GM21723 (cell line): ENCODE data around the gene ITSN1.

ENCODE experiments used
- ATAC-seq: cut with Tn5 transposase; IDR thresholded peaks from one replicate; pipeline ENCODE4 v1.9.1; 2021; ENCODE audit warnings: mild to moderate bottlenecking, moderate library complexity; ENCODE audit not compliant: unreplicated experiment

Gene ITSN1

GRCh38 chr21:33881689-33882440 is 239.6 kb downstream of the ITSN1 start:
- ATAC-seq: no peak

- ATAC-seq: no peak
Observed at GRCh38 chr21:33883118-33883517, 240.8 kb downstream of the ITSN1 start.

DNA sequence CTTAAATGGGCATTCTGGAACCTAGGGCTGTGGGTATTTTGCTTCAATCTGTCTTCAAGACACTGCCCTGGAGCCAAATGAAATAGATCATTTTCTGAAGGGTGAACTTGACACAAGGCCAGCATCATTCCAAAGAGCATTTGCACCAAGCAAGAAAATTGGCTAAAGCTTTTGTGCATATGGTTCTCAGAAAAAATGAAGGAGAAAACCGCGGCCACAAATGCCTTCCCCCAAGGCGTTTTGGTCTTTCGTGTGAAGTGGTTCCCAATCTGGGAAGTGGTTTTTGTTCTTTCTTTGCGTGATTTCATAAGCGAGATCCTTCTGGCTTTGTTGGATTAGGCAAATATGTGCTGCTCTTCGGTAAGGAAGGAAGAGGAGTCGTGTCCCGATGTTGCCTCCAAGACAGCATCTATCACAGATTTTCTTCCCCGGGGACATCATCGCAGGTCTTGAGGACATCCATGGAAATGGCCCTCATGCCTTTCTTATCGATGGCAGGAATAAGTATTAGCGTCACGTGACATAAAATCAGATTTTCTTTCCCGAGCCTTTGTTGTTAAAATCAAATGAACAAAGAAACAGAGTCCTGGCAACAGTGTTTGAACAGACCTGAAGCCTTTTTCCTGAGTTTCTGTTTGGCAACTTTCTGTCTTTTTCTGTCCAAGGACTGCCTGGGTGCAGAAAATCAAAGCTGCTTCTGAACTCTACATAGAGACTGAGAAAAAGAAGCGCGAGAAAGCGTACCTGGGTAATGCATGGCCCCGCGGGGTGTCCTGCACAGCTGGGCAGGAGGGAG is 242.3 kb downstream of the ITSN1 start:
- no peak for ATAC-seq

- ATAC-seq: no peak
Observed at GRCh38 chr21:33885172-33885514, 242.8 kb downstream of the ITSN1 start.

DNA sequence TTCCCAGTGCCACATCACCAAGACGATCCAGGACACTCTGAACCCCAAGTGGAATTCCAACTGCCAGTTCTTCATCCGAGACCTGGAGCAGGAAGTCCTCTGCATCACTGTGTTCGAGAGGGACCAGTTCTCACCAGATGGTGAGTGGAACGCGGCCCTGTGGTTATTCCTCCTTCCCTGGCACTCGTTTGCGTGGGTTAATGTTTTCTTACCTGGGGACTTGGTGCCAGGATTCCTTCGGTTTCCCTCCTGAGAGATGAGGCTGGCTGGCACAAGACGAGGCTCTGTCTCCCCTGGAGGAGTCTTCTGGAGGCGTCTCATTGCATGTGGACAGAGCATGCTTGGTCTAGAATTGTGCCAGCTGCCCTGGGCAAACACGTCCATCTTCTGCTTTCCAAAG is 244.0 kb downstream of the ITSN1 start:
- no peak for ATAC-seq

- ATAC-seq: no peak
Observed at GRCh38 chr21:33890187-33890586, 247.9 kb downstream of the ITSN1 start.

GRCh38 chr21:33892853-33893252 is 250.6 kb downstream of the ITSN1 start:
- no peak for ATAC-seq

DNA sequence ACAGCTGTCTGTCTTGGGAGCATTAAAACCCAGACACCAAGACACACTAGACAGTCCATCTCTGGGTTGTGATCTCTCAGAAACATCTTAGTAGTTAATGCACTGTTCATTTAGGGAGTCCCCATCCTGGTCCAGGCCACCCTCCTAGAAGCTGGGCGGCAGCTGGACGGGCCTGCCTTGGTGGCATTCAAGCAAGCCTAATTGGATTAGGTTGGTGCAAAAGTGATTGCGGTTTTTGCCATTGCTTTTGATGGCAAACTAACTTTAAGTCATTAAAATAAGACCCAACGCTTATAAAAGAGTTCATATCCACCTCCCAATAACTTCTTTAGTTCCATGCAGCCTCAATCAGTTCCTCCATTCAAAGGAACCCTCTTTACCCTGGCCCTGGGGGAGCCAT is 251.6 kb downstream of the ITSN1 start:
- ATAC-seq: no peak

DNA sequence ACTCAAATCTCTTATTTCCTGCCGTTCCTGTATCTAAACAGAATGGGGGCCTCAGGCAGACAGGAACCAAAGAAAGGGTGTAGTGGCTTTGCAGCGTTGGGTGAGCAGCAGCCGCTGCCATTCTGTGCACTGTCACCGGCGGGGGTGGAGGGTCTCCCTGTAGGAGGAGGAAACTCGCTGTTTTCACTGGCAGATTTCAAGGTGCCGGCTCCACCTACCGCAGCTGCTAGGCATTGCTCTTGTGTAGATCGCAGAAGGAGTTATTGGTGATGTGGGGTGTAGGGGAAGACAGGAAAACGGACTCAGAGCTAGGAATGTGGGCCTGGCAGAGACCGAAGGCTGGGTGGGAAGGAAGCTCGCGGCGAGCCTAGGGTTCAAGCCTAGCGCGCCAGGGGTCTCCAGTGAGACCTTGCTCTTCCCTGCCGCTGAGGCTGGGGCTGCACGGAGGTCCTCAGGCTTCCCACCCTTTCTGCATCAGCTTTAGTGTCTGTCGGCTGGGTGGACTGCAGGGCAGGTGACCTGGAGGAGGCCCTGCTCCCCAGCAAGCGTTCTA is 252.5 kb downstream of the ITSN1 start:
- ATAC-seq: no peak

DNA sequence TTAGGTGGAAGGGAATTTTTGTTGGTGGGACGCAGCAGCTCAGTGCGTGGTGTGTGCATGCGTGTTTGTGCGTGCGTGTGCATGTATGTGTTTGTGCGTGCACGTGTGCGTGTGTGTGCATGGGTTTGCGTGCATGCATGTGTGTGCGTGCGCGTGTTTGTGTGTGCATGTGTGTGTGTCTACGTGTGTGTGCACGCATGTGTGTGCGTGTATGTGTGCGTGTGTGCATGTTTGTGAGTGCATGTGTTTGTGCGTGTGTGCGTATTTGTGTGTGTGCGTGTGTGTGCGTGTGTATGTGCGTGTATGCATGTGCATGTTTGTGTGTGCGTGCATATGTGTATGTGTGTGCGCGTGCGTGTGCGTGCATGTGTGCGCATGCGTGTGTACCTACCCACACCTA is 253.1 kb downstream of the ITSN1 start:
- no peak for ATAC-seq

GRCh38 chr21:33896691-33897090 is 254.4 kb downstream of the ITSN1 start:
- no peak for ATAC-seq

GRCh38 chr21:33897098-33897497 is 254.8 kb downstream of the ITSN1 start:
- ATAC-seq: no peak

- ATAC-seq: no peak
Observed at GRCh38 chr21:33897739-33898138, 255.4 kb downstream of the ITSN1 start.

GRCh38 chr21:33898586-33898985 is 256.3 kb downstream of the ITSN1 start:
- ATAC-seq: no peak

- ATAC-seq: no peak
Observed at GRCh38 chr21:33899199-33899598, 256.9 kb downstream of the ITSN1 start.

DNA sequence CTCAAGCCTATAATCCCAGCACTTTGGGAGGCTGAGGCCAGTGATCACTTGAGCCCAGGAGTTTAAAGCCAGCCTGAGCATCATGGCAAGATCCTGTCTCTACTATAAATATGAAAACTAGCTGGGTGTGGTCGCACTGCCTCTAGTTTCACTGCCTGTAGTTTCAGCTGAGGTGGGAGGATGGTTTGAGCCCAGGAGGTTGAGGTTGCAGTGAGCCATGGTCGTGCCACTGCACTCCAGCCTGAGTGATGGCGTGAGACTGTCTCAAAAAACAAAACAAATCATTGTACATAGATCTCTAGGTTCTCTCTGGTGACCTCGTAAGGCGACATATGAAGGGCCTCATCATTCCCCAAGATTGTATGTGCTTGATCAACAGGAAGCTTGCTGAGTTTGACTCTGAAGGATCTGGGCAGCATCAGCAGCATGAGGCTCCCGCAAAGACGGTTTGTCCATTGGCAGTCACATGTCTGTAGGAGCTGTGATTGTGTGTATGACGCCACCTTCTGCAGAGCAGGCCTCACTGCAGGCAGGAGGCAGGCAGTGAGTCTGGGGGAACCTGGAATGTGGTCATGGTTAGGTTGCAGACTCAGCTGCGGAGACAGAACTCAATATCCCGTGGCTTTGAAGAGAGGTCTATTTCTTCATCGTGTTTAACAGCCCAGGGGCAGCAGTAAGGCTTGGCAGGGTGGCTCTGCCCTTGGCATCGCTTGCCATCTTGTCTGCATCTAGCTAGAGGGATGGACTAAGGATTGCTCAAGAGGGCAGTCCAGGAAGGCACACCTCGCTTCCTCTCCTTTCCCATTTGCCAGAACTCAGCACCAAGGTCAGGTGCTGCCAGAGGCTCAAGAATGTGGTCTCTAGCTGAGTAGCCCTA is 259.3 kb downstream of the ITSN1 start:
- ATAC-seq: no peak

DNA sequence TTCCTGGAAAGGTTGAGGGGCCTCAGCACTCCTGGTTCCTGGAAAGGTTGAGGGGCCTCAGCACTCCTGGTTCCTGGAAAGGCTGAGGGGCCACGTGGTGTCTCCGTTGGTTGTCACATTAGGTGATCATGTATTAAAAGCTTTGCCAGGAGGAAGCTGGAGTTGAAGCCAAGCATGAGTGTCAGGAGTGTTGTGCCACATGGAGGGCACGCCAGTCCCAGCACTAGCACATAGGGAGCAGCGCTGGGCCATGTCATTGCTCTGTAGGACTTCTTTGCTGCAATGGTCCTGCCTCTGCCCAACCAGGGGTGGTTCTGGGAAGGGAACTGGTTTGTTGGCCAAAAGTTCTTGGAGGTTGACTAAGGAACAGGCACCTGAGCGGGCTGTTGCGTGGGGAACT is 260.0 kb downstream of the ITSN1 start:
- no peak for ATAC-seq

- no peak for ATAC-seq
Observed at GRCh38 chr21:33904041-33904440, 261.7 kb downstream of the ITSN1 start.

DNA sequence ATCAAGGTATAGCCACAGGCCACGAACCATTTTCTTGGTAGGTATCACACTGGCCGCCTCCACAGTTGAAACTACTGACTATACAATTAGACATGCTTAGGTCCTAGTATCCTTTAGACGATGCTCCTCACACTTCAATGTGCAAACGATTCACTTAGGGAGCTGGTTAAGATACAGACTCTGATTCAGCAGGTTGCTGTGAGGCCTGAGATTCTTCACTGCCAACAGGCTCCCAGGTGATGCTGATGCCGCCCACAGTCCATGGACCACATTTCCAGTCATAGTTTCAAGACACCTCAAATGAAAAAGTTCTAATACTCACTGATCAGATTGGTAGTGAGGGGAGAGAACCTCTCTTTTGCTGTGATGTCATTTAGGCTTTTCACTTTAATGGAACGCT is 266.5 kb downstream of the ITSN1 start:
- ATAC-seq: no peak

DNA sequence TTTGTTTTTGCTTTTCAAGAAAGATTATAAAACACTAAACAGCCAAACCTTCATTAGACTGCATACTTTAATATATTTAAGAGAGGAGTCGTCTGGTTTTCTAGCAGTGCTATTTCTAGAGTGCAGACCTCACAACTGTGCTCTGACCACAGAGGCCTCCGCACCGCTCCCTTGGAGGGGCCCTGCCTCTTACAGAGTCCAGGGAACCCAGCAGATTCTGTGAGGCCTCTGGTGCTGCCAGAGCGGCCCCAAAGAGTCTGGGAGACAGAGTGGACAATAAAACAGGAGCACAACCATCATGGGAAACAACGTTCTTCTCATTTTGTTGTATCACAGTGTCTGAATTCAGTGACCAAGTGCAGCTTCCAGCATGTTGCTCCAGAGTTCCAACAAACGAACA is 267.5 kb downstream of the ITSN1 start:
- no peak for ATAC-seq

- no peak for ATAC-seq
Observed at GRCh38 chr21:33914188-33914587, 271.9 kb downstream of the ITSN1 start.
